GM12872 (cell line): ENCODE data around the gene MINAR2.

Experiments used
- TF ChIP-seq, protein P1 (sequence below): IDR thresholded peaks from 3 replicates; pipeline ENCODE4 v1.5.1; 2011; ENCODE audit warnings: low read depth, mild to moderate bottlenecking, low read length, moderate library complexity; ENCODE audit not compliant: insufficient read depth

MINAR2 gene

DNA sequence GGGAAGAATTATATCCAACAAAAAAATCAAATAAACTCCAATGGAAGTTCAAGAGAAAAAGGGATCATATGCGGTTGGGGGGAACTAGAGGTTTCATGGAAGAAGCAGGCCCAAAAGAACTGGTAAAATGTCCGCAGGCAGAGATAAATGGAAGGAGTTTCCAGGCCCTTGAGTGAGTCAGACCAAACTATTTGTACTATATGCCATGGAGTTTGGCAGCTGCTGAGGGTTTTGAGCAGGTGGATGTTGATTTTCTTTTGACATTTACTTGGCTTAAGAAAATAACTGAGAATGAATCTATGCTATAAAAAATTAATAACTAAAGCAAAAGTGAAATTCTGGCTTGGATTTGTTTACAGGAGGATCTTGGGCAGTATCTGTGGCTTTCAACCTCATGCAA, 33.7 kb downstream of the MINAR2 start:
- TF ChIP-seq, protein P1, sequence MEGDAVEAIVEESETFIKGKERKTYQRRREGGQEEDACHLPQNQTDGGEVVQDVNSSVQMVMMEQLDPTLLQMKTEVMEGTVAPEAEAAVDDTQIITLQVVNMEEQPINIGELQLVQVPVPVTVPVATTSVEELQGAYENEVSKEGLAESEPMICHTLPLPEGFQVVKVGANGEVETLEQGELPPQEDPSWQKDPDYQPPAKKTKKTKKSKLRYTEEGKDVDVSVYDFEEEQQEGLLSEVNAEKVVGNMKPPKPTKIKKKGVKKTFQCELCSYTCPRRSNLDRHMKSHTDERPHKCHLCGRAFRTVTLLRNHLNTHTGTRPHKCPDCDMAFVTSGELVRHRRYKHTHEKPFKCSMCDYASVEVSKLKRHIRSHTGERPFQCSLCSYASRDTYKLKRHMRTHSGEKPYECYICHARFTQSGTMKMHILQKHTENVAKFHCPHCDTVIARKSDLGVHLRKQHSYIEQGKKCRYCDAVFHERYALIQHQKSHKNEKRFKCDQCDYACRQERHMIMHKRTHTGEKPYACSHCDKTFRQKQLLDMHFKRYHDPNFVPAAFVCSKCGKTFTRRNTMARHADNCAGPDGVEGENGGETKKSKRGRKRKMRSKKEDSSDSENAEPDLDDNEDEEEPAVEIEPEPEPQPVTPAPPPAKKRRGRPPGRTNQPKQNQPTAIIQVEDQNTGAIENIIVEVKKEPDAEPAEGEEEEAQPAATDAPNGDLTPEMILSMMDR = no peak

DNA sequence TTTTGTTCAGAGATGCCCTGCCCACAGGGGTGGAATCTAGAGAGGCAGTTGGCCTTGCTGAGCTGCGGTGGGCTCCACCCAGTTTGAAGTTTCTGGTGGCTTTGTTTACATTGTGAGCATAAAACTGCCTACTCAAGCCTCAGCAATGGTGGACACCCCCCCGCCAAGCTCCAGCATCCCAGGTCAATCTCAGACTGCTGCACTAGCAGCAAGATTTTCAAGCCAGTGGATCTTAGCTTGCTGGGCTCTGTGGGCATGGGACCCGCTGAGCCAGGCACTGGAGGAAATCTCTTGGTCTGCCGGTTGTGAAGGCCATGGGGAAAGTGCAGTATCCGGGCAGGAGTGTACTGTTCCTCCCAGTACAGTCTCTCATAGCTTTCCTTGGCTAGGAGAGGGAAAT, 55.5 kb downstream of the MINAR2 start:
- TF ChIP-seq, protein P1 = no peak

DNA sequence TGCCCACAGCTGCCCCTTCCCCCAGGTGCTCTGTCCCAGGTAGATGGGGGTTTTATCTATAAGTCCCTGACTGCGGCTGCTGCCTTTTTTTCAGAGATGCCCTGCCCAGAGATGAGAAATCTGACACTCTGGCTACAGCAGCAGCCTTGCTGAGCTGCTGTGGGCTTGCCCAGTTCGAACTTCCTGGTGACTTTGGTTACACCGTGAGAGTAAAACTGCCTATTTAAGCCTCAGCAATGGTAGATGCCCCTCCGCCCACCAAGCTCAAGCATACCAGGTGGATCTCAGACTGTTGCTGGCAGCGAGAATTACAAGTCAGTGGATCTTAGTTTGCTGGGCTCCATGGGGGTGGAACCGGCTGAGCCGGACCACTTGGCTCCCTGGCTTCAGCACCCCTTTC, 56.8 kb downstream of the MINAR2 start:
- TF ChIP-seq, protein P1 = no peak

DNA sequence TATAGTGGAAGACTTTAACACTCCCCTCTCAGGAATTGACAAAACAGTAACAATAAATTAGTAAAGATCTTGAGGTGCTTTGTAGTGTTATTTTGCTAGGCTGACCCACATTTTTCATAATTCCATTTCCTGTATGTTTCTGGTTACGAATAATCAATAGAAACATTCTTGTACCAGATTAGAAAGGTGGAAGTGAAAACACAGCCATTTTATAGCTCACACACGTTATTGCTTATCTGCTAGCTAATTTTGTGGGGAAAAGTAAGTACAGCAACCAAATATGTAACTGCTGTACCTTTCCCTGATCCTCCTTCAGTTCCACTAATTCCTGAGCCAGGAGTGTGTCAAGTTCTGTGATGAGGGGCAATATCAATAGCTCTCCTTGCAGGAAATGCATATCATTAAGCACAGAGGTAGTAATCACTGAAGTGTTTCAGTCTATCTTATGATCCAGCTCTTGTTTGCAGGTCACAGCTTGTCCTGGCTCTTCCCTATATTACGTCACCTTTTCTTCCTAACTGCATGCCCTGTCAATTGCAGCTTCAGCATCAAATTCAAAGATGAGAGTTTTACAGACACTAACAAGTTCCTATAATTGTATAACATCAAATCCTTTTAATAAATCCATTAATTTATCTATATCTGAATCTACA, 59.4 kb downstream of the MINAR2 start:
- TF ChIP-seq, protein P1 = no peak
